DND-41 (cell line): Measurements from ENCODE around the gene C7orf33.

Experiments
- EZH2 ChIP-seq: IDR thresholded peaks from 3 replicates; pipeline ENCODE4 v1.6.1; 2012; ENCODE audit warnings: borderline replicate concordance, low read depth, mild to moderate bottlenecking, moderate library complexity, low read length, inconsistent platforms; ENCODE audit not compliant: severe bottlenecking
- TF ChIP-seq, protein P1 (sequence below): IDR thresholded peaks from 2 replicates; pipeline ENCODE4 v1.5.1; 2012; ENCODE audit warnings: borderline replicate concordance, low read length, moderate library complexity, mild to moderate bottlenecking; ENCODE audit not compliant: poor library complexity, severe bottlenecking; ENCODE audit errors: extremely low read depth

DNA sequence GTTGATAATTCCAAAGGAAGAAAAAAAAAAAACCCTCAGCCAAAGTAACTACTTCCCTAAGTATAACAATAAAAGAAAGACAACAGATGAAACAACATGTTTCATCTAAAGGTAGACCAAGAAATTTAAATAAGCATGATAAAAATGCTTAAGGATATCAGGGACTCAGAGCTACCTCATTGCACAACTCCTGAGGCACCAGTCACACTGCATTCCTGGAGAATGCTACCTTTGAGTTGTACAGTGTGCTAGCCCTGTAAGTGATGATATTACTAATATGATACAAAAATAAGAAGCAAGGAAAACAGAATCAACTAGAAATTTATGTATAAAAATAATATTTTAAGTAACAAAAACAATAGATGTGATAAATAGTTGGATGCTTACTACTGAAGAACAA is 29.5 kb upstream of the C7orf33 start:
- TF ChIP-seq, protein P1, sequence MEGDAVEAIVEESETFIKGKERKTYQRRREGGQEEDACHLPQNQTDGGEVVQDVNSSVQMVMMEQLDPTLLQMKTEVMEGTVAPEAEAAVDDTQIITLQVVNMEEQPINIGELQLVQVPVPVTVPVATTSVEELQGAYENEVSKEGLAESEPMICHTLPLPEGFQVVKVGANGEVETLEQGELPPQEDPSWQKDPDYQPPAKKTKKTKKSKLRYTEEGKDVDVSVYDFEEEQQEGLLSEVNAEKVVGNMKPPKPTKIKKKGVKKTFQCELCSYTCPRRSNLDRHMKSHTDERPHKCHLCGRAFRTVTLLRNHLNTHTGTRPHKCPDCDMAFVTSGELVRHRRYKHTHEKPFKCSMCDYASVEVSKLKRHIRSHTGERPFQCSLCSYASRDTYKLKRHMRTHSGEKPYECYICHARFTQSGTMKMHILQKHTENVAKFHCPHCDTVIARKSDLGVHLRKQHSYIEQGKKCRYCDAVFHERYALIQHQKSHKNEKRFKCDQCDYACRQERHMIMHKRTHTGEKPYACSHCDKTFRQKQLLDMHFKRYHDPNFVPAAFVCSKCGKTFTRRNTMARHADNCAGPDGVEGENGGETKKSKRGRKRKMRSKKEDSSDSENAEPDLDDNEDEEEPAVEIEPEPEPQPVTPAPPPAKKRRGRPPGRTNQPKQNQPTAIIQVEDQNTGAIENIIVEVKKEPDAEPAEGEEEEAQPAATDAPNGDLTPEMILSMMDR = no peak
- TF ChIP-seq EZH2 = no peak
